HG02763 (cell line): ENCODE results near the gene ARID1B.

ENCODE experiments used
- ATAC-seq: cut with Tn5 transposase; IDR thresholded peaks from one replicate; pipeline ENCODE4 v1.9.1; 2021; ENCODE audit warnings: mild to moderate bottlenecking, moderate library complexity; ENCODE audit not compliant: unreplicated experiment

ARID1B gene

GRCh38 chr6:157217894-157218370, 440.8 kb downstream of the ARID1B start:
- no peak for ATAC-seq

GRCh38 chr6:157218371-157219198, 441.4 kb downstream of the ARID1B start:
- no peak for ATAC-seq

- ATAC-seq = no peak
Measured at GRCh38 chr6:157219201-157220200, 442.3 kb downstream of the ARID1B start.

- ATAC-seq = no peak
Measured at GRCh38 chr6:157220485-157220884, 443.3 kb downstream of the ARID1B start.

- peak; percentile 45 for ATAC-seq
Measured at GRCh38 chr6:157221049-157221816, 444.1 kb downstream of the ARID1B start.

- ATAC-seq = no peak
Measured at GRCh38 chr6:157221817-157222175, 444.6 kb downstream of the ARID1B start.

GRCh38 chr6:157222201-157222981, 445.2 kb downstream of the ARID1B start:
- peak; percentile 3 for ATAC-seq

GRCh38 chr6:157223021-157223430, 445.8 kb downstream of the ARID1B start:
- ATAC-seq = peak; percentile 38

GRCh38 chr6:157223511-157223910, 446.3 kb downstream of the ARID1B start:
- peak; percentile 2 for ATAC-seq

- peak; percentile 36 for ATAC-seq
Measured at GRCh38 chr6:157224178-157224950, 447.2 kb downstream of the ARID1B start.

GRCh38 chr6:157224951-157225574, 447.9 kb downstream of the ARID1B start:
- ATAC-seq = no peak

GRCh38 chr6:157225575-157225995, 448.4 kb downstream of the ARID1B start:
- ATAC-seq = no peak

GRCh38 chr6:157226026-157226625, 448.9 kb downstream of the ARID1B start:
- no peak for ATAC-seq

- ATAC-seq = no peak
Measured at GRCh38 chr6:157226761-157227160, 449.6 kb downstream of the ARID1B start.

GRCh38 chr6:157227202-157228166, 450.3 kb downstream of the ARID1B start:
- no peak for ATAC-seq

- no peak for ATAC-seq
Measured at GRCh38 chr6:157228426-157229131, 451.4 kb downstream of the ARID1B start.
